Measurements from ENCODE around the gene CCDC97.

DNA sequence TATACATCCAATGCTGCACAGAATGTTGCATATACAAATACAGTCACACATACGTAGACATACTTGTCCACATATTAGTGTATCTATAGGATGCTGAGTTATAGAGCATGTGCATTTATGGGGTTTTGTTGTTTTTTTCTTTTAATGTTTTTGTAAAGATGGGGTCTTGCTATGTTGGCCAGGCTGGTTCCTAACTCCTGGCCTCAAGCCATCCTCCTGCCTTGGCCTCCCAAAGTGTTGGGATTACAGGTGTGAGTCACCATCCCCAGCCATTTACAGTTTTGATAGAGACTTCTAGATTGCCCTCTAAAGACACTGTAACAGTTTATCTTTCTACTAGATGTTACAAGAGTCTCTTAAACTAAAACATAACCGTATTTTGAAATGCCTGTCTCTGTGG lies 31.5 kb upstream of the CCDC97 start:
- TF ChIP-seq, protein P1, sequence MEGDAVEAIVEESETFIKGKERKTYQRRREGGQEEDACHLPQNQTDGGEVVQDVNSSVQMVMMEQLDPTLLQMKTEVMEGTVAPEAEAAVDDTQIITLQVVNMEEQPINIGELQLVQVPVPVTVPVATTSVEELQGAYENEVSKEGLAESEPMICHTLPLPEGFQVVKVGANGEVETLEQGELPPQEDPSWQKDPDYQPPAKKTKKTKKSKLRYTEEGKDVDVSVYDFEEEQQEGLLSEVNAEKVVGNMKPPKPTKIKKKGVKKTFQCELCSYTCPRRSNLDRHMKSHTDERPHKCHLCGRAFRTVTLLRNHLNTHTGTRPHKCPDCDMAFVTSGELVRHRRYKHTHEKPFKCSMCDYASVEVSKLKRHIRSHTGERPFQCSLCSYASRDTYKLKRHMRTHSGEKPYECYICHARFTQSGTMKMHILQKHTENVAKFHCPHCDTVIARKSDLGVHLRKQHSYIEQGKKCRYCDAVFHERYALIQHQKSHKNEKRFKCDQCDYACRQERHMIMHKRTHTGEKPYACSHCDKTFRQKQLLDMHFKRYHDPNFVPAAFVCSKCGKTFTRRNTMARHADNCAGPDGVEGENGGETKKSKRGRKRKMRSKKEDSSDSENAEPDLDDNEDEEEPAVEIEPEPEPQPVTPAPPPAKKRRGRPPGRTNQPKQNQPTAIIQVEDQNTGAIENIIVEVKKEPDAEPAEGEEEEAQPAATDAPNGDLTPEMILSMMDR (IDR thresholded peaks at IDR 0.05) = no peak
- TF ChIP-seq POLR2A (IDR thresholded peaks at IDR 0.05) = no peak

Measured in lower leg skin (tissue), 3 donors.